ENCODE measurements around the gene ACADSB.

The ACADSB gene

DNA sequence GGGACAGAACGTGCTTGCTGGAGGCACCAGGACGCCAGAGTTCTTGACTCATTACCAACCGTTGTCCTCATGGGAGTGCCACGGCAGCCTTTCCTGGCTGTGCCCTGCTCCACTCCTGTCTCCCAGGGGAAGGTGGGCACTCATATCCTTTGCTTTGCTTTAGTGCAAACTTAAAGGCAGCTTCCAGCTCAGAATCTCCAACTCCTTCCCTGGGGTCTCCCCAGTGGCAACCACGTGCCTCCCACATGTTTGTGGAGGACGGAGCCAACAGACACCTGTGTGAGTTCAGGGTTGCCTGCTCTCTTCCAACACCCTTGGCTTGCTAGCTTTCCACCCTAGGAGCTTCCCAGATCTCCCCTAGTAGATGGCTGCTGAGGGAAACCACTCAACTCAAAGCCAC lies 75.0 kb downstream of the ACADSB start:
- H3K4me3 ChIP-seq (ENCODE audit: low read depth, low read length) = no peak overlapping the region
- TF ChIP-seq, protein P1, sequence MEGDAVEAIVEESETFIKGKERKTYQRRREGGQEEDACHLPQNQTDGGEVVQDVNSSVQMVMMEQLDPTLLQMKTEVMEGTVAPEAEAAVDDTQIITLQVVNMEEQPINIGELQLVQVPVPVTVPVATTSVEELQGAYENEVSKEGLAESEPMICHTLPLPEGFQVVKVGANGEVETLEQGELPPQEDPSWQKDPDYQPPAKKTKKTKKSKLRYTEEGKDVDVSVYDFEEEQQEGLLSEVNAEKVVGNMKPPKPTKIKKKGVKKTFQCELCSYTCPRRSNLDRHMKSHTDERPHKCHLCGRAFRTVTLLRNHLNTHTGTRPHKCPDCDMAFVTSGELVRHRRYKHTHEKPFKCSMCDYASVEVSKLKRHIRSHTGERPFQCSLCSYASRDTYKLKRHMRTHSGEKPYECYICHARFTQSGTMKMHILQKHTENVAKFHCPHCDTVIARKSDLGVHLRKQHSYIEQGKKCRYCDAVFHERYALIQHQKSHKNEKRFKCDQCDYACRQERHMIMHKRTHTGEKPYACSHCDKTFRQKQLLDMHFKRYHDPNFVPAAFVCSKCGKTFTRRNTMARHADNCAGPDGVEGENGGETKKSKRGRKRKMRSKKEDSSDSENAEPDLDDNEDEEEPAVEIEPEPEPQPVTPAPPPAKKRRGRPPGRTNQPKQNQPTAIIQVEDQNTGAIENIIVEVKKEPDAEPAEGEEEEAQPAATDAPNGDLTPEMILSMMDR (IDR thresholded peaks at IDR 0.05; ENCODE audit: insufficient read depth, low read depth, low read length, missing control alignments) = no peak
- no peak for DNase-seq (ENCODE audit: low read depth)

DNA sequence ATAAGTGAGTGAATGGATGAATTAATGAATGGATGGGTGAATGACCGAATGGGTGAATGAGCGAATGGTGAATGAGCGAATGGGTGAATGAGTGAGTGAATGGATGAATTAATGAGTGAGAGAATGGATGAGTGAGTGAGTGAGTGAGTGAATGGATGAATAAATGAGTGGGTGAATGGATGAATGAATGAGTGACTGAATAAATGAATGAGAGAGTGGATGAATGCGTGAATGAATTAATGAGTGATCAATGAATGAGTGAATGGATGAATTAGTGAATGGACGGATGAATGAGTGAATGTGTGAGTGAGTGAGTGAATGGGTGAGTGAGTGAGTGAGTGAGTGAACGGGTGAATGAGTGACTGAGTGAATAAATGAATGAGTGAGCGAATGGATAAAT lies 77.5 kb downstream of the ACADSB start:
- no peak for DNase-seq (ENCODE audit: low read depth)
- TF ChIP-seq, protein P1 (IDR thresholded peaks at IDR 0.05; ENCODE audit: insufficient read depth, low read depth, low read length, missing control alignments) = no peak

DNA sequence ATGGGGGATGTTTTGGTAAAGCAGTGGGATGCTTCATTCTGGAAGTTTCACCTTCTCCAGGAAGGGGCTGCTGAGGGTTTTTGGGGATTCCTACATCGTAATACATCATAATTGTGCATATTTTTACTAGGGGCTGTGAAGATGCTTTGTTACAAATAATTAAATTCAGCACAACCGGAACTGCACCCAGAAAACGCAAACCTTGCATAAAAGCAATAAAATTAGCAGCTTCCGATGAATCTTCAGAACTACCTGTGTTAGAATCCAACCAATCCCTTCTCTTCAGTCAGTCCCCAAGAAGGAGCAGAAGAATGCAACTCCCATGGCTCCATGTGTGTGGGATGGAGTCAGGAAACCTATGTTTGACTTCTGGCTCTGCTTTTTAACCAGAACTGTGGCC lies 78.5 kb downstream of the ACADSB start:
- TF ChIP-seq, protein P1 (IDR thresholded peaks at IDR 0.05; ENCODE audit: insufficient read depth, low read depth, low read length, missing control alignments) = no peak
- DNase-seq (ENCODE audit: low read depth) = no peak
- H3K4me3 ChIP-seq (ENCODE audit: low read depth, low read length) = no peak overlapping the region

More for the DNA sequence above, 77.5 kb downstream of the ACADSB start:
- H3K4me3 ChIP-seq (ENCODE audit: low read depth, low read length) = no peak overlapping the region

DNA sequence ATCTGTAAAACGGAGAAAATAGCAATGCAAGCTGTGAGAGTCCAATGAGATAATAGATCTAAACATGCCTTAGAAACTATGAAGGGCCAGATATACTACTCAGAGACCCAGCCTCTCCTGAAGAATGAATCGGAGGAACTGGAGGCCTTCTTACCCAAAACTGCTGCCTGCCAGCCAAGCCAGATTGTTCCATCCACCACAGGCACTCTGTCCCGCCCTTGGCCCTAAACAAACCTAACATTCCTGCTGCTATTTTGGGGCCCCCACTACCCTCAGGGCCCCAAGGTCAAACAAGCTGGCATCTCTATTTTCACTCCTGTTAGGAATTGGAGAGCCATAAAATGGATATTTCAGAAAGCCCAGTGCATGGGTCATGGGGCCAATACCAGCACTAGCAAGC lies 79.0 kb downstream of the ACADSB start:
- TF ChIP-seq, protein P1 (IDR thresholded peaks at IDR 0.05; ENCODE audit: insufficient read depth, low read depth, low read length, missing control alignments) = no peak
- no peak overlapping the region for H3K4me3 ChIP-seq (ENCODE audit: low read depth, low read length)
- DNase-seq (ENCODE audit: low read depth) = no peak

DNA sequence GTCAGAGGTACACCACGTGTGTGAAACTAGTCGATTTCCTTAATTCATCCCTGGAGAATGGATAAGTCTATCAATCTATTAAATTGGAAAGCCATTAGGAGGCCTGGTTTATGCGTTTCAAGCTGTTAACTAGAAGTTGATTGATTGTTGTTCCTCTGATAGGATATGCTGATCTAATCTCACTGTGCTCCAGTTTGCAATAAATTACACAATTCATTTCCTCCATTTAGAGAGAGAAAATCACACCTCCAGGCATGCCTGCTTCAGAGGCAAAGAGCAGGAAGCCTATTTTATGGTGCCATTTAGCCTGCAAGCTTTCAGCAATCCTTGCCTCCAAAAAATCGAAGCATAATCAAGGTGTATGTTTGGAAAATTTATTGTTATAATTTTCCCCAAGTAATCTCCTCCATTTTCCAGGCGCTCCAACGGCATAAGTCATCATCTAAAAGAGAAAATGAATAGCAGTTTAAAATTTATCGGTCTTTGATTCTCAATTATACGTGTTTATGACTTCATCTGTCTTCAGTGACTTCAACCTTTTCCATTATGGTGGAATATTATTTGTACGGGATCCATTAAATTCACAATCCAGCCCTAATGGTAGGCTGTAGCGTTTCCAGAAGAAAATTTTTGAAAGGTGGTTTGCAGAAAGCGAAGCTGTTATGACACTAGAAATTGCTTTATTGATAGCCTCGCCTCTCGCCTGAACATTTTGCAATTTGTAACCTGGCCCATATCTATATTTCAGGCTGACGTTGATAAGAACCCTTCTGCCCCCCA lies 84.0 kb downstream of the ACADSB start:
- TF ChIP-seq, protein P1 (IDR thresholded peaks at IDR 0.05; ENCODE audit: insufficient read depth, low read depth, low read length, missing control alignments) = no peak
- no peak overlapping the region for H3K4me3 ChIP-seq (ENCODE audit: low read depth, low read length)
- DNase-seq (ENCODE audit: low read depth) = no peak

DNA sequence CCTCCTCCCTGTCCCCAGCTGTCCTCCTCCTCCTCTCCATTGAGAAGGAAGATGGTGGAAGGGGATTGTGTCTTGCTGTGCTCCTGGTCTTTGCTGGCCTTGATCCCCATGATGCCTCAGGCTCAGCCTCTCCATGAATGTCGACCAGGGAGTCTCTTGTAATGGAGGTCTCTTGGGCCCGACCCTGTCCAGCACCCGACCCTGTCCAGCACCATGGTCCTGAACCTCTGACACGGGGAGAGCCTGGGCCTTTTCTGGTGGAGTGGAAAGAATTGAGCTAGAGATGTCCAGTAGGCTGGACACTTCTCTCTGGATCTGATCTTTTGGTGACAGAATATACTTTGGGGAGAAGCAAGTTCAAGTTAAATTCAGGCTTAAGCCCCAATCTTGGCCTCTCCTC lies 84.7 kb downstream of the ACADSB start:
- DNase-seq (ENCODE audit: low read depth) = no peak
- no peak overlapping the region for H3K4me3 ChIP-seq (ENCODE audit: low read depth, low read length)
- TF ChIP-seq, protein P1 (IDR thresholded peaks at IDR 0.05; ENCODE audit: insufficient read depth, low read depth, low read length, missing control alignments) = no peak

DNA sequence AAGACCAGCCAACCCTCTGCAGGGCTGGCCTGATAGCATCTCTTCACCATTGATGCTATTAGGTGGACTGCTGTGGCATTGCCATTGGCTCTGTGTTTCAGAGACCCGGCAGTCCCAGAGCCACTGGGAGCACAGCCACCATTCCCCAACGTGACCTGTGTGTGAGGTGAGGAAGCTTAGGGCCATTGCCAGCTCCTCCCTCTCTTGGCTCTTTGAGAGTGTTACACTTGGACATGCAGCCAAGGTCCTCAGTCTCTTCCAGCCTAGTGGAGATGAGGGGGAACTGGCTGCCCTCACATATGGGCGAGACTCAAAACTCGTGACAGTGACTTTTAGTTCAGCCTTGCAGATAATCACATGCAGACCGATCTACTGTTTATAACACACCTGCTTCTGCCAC lies 87.6 kb downstream of the ACADSB start:
- no peak overlapping the region for H3K4me3 ChIP-seq (ENCODE audit: low read depth, low read length)
- TF ChIP-seq, protein P1 (IDR thresholded peaks at IDR 0.05; ENCODE audit: insufficient read depth, low read depth, low read length, missing control alignments) = no peak
- DNase-seq (ENCODE audit: low read depth) = no peak

All from GM12865 (cell line).